OCI-LY1 (cell line): ENCODE measurements around the gene PACS2.

Source experiments
- H2AFZ ChIP-seq: fragments of 200-600 bp; sonication (generic), shearing (Covaris generic); 2 replicates; pipeline ENCODE4 v1.6.0; 2014; ENCODE audit warnings: antibody characterized with exemption, mild to moderate bottlenecking, low read length
- H3F3A ChIP-seq: fragments of 200-600 bp; sonication (generic), shearing (Covaris generic); 2 replicates; pipeline ENCODE4 v1.6.0; 2014; ENCODE audit warnings: mild to moderate bottlenecking, antibody characterized with exemption, low read length, moderate library complexity; ENCODE audit not compliant: insufficient read depth
- H3K27ac ChIP-seq: fragments of 200-600 bp; sonication (generic); 2 replicates; pipeline ENCODE4 v1.5.1; 2014; ENCODE audit warnings: low read length, mixed run types, mild to moderate bottlenecking, low read depth; ENCODE audit not compliant: poor library complexity, severe bottlenecking
- H3K27me3 ChIP-seq: fragments of 200-600 bp; sonication (generic); 2 replicates; pipeline ENCODE4 v1.6.0; 2014; ENCODE audit warnings: antibody characterized with exemption, mild to moderate bottlenecking, low read length, moderate library complexity; ENCODE audit not compliant: insufficient read depth
- H3K36me3 ChIP-seq: fragments of 200-600 bp; sonication (generic); 2 replicates; pipeline ENCODE4 v1.6.1; 2014; ENCODE audit warnings: mild to moderate bottlenecking, antibody characterized with exemption, low read length, moderate library complexity, mixed read lengths; ENCODE audit not compliant: insufficient read depth
- H3K4me1 ChIP-seq: fragments of 200-600 bp; sonication (generic); 2 replicates; pipeline ENCODE4 v1.5.1; 2014; ENCODE audit warnings: mild to moderate bottlenecking, low read length, moderate library complexity; ENCODE audit not compliant: insufficient read depth, severe bottlenecking
- H3K4me2 ChIP-seq: fragments of 200-600 bp; sonication (generic), shearing (Covaris generic); 2 replicates; pipeline ENCODE4 v1.6.1; 2014; ENCODE audit warnings: low read length
- H3K4me3 ChIP-seq: fragments of 200-600 bp; sonication (generic); 2 replicates; pipeline ENCODE4 v1.5.1; 2014; ENCODE audit warnings: low read length, low read depth, mild to moderate bottlenecking, mixed read lengths; ENCODE audit not compliant: poor library complexity, severe bottlenecking
- H3K79me2 ChIP-seq: fragments of 200-600 bp; shearing (Covaris generic); 2 replicates; pipeline ENCODE4 v1.6.1; 2016; ENCODE audit warnings: mixed run types, low read length, mixed read lengths; ENCODE audit not compliant: insufficient read depth
- H3K9ac ChIP-seq: fragments of 200-600 bp; sonication (generic), shearing (Covaris generic); 2 replicates; pipeline ENCODE4 v1.6.1; 2014; ENCODE audit warnings: mild to moderate bottlenecking, low read length, mixed read lengths
- H3K9me2 ChIP-seq: fragments of 200-600 bp; sonication (generic), shearing (Covaris generic); 2 replicates; pipeline ENCODE4 v1.6.1; 2014; ENCODE audit warnings: low read depth, mild to moderate bottlenecking, low read length, mixed read lengths
- H3K9me3 ChIP-seq: fragments of 200-600 bp; shearing (Covaris generic); 2 replicates; pipeline ENCODE4 v1.6.1; 2014; ENCODE audit warnings: low read length, mixed read lengths
- H4K20me1 ChIP-seq: fragments of 200-600 bp; sonication (generic), shearing (Covaris generic); 2 replicates; pipeline ENCODE4 v1.6.0; 2016; ENCODE audit warnings: mild to moderate bottlenecking, low read length; ENCODE audit not compliant: insufficient read depth
- CTCF ChIP-seq: fragments of 200-600 bp; sonication (generic), shearing (Covaris generic); IDR thresholded peaks from 2 replicates; pipeline ENCODE4 v1.5.1; 2017; ENCODE audit warnings: mild to moderate bottlenecking, antibody characterized with exemption, low read length, moderate library complexity, mixed read lengths
- EZH2 ChIP-seq: fragments of 200-600 bp; sonication (generic), shearing (Covaris generic); IDR thresholded peaks from 2 replicates; pipeline ENCODE4 v1.8.0; 2017; ENCODE audit warnings: borderline replicate concordance, mixed run types, mild to moderate bottlenecking, antibody characterized with exemption, low read length, moderate library complexity, mixed read lengths

PACS2 gene

GRCh38 chr14:105368426-105368825 lies 53.9 kb downstream of the PACS2 start:
- Histone ChIP-seq H3K4me1 (peaks cover 9% of the 10 kb centered on the region), H3K27ac (no peak overlapping the region), H3K79me2 (no peaks in the 10 kb centered on the region), H3K9me3 (no peaks in the 10 kb centered on the region), H3K36me3 (no peaks in the 10 kb centered on the region), H3K9me2 (no peaks in the 10 kb centered on the region), H3K27me3 (peaks cover 14% of the 10 kb centered on the region), H4K20me1 (no peaks in the 10 kb centered on the region), H3F3A (no peaks in the 10 kb centered on the region), H3K9ac (no peak overlapping the region), H3K4me2 (no peak overlapping the region), H2AFZ (no peak overlapping the region), H3K4me3 (no peak overlapping the region)
- TF ChIP-seq CTCF, result no peak
- no peak for TF ChIP-seq EZH2

GRCh38 chr14:105368910-105369652 lies 54.5 kb downstream of the PACS2 start:
- H3K4me2 ChIP-seq, result no peak overlapping the region

GRCh38 chr14:105369653-105370040 lies 55.1 kb downstream of the PACS2 start:
- H3F3A ChIP-seq, result no peaks in the 10 kb centered on the region
- H3K9ac ChIP-seq, result no peak overlapping the region
- no peaks in the 10 kb centered on the region for H3K79me2 ChIP-seq
- no peak overlapping the region for H3K4me2 ChIP-seq
- no peak overlapping the region for H3K4me3 ChIP-seq
- peaks cover 6% of the 10 kb centered on the region for H3K4me1 ChIP-seq
- H3K27ac ChIP-seq, result no peak overlapping the region
- peaks cover 14% of the 10 kb centered on the region for H3K27me3 ChIP-seq
- H4K20me1 ChIP-seq, result no peaks in the 10 kb centered on the region
- H3K9me2 ChIP-seq, result no peaks in the 10 kb centered on the region
- TF ChIP-seq EZH2, result no peak
- TF ChIP-seq CTCF, result no peak
- no peaks in the 10 kb centered on the region for H3K36me3 ChIP-seq
- H3K9me3 ChIP-seq, result no peaks in the 10 kb centered on the region
- no peak overlapping the region for H2AFZ ChIP-seq

More at GRCh38 chr14:105368910-105369652, 54.5 kb downstream of the PACS2 start:
- no peaks in the 10 kb centered on the region for H3F3A ChIP-seq
- no peak overlapping the region for H3K4me3 ChIP-seq
- no peaks in the 10 kb centered on the region for H3K36me3 ChIP-seq
- H3K79me2 ChIP-seq, result no peaks in the 10 kb centered on the region
- H3K27ac ChIP-seq, result no peak overlapping the region
- peaks cover 9% of the 10 kb centered on the region for H3K4me1 ChIP-seq
- no peaks in the 10 kb centered on the region for H3K9me2 ChIP-seq
- H3K9ac ChIP-seq, result no peak overlapping the region
- no peaks in the 10 kb centered on the region for H3K9me3 ChIP-seq
- peaks cover 14% of the 10 kb centered on the region for H3K27me3 ChIP-seq
- no peaks in the 10 kb centered on the region for H4K20me1 ChIP-seq
- TF ChIP-seq EZH2 (no peak), CTCF (no peak)
- no peak overlapping the region for H2AFZ ChIP-seq
